ENCODE results near the gene DNAJB12.

The DNAJB12 gene

DNA sequence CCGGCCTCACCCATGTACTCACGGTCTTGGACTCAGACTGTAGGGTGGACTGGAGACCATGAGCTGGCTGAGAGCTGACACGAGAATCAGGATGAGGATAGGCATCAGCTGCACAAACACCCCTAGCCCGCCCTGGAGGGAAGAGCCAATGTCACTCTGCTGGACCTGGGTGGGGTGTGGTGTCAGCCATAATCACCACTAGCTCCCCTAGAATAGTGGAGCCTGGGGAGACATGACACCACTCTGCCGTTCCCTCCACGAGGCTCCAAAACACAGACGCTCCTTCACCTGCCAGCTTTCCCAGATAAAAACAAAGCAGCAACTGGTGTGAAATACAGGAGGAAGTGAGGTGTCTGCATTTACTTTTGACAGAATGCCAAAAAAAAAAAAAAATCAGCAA lies 16.5 kb downstream of the DNAJB12 start:
- no peak overlapping the region for H3K27ac ChIP-seq (ENCODE audit: extremely low read depth, low read depth, low read length)
- H3K36me3 ChIP-seq (ENCODE audit: control insufficient read depth in 2 of 2, insufficient read depth in 1 of 2, low read length in 2 of 2) = peaks cover 21 to 72% of the 10 kb centered on the region in 2 experiments; a peak in 2 of 3 replicates
- peaks cover 11% of the 10 kb centered on the region for H3K4me1 ChIP-seq (ENCODE audit: control insufficient read depth, insufficient read depth, low read length)
- TF ChIP-seq ZNF610 (tag by site-specific recombination; IDR thresholded peaks at IDR 0.05; ENCODE audit: borderline replicate concordance) (no peak), GLI2 (tag by site-specific recombination; IDR thresholded peaks at IDR 0.05; ENCODE audit: borderline replicate concordance, low read depth) (no peak), ZNF626 (tag by site-specific recombination; IDR thresholded peaks at IDR 0.05) (no peak), ZNF184 (tag by site-specific recombination; IDR thresholded peaks at IDR 0.05) (no peak), OSR2 (tag by site-specific recombination; IDR thresholded peaks at IDR 0.05) (no peak), ZNF530 (tag by site-specific recombination; IDR thresholded peaks at IDR 0.05; ENCODE audit: low read depth) (no peak)
- TF ChIP-seq, protein P1, sequence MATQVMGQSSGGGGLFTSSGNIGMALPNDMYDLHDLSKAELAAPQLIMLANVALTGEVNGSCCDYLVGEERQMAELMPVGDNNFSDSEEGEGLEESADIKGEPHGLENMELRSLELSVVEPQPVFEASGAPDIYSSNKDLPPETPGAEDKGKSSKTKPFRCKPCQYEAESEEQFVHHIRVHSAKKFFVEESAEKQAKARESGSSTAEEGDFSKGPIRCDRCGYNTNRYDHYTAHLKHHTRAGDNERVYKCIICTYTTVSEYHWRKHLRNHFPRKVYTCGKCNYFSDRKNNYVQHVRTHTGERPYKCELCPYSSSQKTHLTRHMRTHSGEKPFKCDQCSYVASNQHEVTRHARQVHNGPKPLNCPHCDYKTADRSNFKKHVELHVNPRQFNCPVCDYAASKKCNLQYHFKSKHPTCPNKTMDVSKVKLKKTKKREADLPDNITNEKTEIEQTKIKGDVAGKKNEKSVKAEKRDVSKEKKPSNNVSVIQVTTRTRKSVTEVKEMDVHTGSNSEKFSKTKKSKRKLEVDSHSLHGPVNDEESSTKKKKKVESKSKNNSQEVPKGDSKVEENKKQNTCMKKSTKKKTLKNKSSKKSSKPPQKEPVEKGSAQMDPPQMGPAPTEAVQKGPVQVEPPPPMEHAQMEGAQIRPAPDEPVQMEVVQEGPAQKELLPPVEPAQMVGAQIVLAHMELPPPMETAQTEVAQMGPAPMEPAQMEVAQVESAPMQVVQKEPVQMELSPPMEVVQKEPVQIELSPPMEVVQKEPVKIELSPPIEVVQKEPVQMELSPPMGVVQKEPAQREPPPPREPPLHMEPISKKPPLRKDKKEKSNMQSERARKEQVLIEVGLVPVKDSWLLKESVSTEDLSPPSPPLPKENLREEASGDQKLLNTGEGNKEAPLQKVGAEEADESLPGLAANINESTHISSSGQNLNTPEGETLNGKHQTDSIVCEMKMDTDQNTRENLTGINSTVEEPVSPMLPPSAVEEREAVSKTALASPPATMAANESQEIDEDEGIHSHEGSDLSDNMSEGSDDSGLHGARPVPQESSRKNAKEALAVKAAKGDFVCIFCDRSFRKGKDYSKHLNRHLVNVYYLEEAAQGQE (tag by site-specific recombination; IDR thresholded peaks at IDR 0.05) = no peak
- CTCF ChIA-PET = interaction anchor here (1.0 to 5.3 kb wide), 15 partner anchors 10 to 442 kb away, joined by 3 to 31 read pairs (median 9); no protein-coding TSS in a partner anchor
- H3K4me3 ChIP-seq (ENCODE audit: low read depth, low read length) = no peak overlapping the region
- POLR2A ChIA-PET = interaction anchor here (0.6 kb wide), 1 partner anchor 65 kb away, joined by 3 read pairs; the partner anchor contains the start of gene DDIT4
- no peaks in the 10 kb centered on the region for H3K9me3 ChIP-seq (ENCODE audit: control insufficient read depth, insufficient read depth, low read depth, low read length)

DNA sequence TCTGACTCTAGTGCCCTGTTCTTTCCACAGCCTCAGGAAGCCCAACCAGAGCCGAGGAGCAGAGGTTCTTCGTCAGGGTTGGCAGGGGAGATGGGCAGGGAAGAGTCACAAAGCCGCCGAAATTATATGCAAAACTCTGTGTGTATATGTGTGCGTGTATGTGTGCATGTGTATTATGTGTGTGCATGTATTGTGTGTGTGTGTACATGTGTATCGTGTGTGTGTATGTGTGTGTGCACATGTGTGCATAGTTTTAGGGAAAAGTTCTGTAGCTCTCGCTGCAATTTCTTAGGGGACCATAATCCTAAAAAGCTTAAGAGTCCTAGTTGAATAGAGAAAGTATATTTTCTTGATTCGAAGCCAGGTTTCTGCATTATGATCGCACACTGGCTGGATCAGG lies 17.0 kb downstream of the DNAJB12 start:
- CTCF ChIA-PET = interaction anchor here (1.0 to 5.3 kb wide), 20 partner anchors 10 to 441 kb away, joined by 3 to 31 read pairs (median 6); partner anchors contain the start of gene DNAJB12
- TF ChIP-seq ZNF26 (tag by site-specific recombination; IDR thresholded peaks at IDR 0.05) (no peak), ZSCAN4 (tag by site-specific recombination; IDR thresholded peaks at IDR 0.05) (peak; percentile 91)
- no peak overlapping the region for H3K4me3 ChIP-seq (ENCODE audit: low read depth, low read length)
- no peak overlapping the region for H3K27ac ChIP-seq (ENCODE audit: extremely low read depth, low read depth, low read length)
- peaks cover 11% of the 10 kb centered on the region for H3K4me1 ChIP-seq (ENCODE audit: control insufficient read depth, insufficient read depth, low read length)
- POLR2A ChIA-PET = no interaction called here
- no peaks in the 10 kb centered on the region for H3K9me3 ChIP-seq (ENCODE audit: control insufficient read depth, insufficient read depth, low read depth, low read length)
- H3K36me3 ChIP-seq (ENCODE audit: control insufficient read depth in 2 of 2, insufficient read depth in 1 of 2, low read length in 2 of 2) = peaks cover 21 to 68% of the 10 kb centered on the region in 2 experiments; a peak in 2 of 3 replicates

- H3K4me3 ChIP-seq (ENCODE audit: low read depth, low read length) = no peak overlapping the region
- ChIA-PET POLR2A (interaction anchor here (0.6 kb wide), 2 partner anchors 62 to 64 kb away, joined by 4 to 5 read pairs; partner anchors contain the start of gene DDIT4), CTCF (interaction anchor here (0.6 to 5.3 kb wide), 25 partner anchors 9 to 1028 kb away, joined by 3 to 31 read pairs (median 4); partner anchors contain the start of gene DNAJB12)
- H3K4me1 ChIP-seq (ENCODE audit: control insufficient read depth, insufficient read depth, low read length) = peaks cover 14% of the 10 kb centered on the region
- no peak overlapping the region for H3K27ac ChIP-seq (ENCODE audit: extremely low read depth, low read depth, low read length)
- H3K9me3 ChIP-seq (ENCODE audit: control insufficient read depth, insufficient read depth, low read depth, low read length) = no peaks in the 10 kb centered on the region
- peaks cover 21 to 62% of the 10 kb centered on the region in 2 experiments; a peak in 2 of 3 replicates for H3K36me3 ChIP-seq (ENCODE audit: control insufficient read depth in 2 of 2, insufficient read depth in 1 of 2, low read length in 2 of 2)
- no peak for TF ChIP-seq ZNF121 (tag by site-specific recombination; IDR thresholded peaks at IDR 0.05)
- TF ChIP-seq ZNF600 (tag by site-specific recombination; IDR thresholded peaks at IDR 0.05) = 0 out of 2 replicates have a peak, but pooled peaks have one; percentile 18
- no peak for TF ChIP-seq ZNF623 (tag by site-specific recombination; IDR thresholded peaks at IDR 0.05)
- no peak for TF ChIP-seq ZNF433 (tag by site-specific recombination; IDR thresholded peaks at IDR 0.05; ENCODE audit: low read depth)
- TF ChIP-seq, protein P2, sequence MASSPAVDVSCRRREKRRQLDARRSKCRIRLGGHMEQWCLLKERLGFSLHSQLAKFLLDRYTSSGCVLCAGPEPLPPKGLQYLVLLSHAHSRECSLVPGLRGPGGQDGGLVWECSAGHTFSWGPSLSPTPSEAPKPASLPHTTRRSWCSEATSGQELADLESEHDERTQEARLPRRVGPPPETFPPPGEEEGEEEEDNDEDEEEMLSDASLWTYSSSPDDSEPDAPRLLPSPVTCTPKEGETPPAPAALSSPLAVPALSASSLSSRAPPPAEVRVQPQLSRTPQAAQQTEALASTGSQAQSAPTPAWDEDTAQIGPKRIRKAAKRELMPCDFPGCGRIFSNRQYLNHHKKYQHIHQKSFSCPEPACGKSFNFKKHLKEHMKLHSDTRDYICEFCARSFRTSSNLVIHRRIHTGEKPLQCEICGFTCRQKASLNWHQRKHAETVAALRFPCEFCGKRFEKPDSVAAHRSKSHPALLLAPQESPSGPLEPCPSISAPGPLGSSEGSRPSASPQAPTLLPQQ (tag by site-specific recombination; IDR thresholded peaks at IDR 0.05) = peak; percentile 85
- TF ChIP-seq YY1 (tag by site-specific recombination; IDR thresholded peaks at IDR 0.05) = 0 out of 2 replicates have a peak, but pooled peaks have one; percentile 13
- TF ChIP-seq ZSCAN30 (tag by site-specific recombination; IDR thresholded peaks at IDR 0.05) = peak; percentile 87; the same call in 1 of the 2 replicates
- peak; percentile 87 for TF ChIP-seq ZNF654 (tag by site-specific recombination; IDR thresholded peaks at IDR 0.05; ENCODE audit: low read depth)
- TF ChIP-seq ZBTB17 (tag by site-specific recombination; IDR thresholded peaks at IDR 0.05) = 0 out of 2 replicates have a peak, but pooled peaks have one; percentile 44
- TF ChIP-seq ZNF2 (tag by site-specific recombination; IDR thresholded peaks at IDR 0.05) = peak; percentile 83
- TF ChIP-seq, protein P3, sequence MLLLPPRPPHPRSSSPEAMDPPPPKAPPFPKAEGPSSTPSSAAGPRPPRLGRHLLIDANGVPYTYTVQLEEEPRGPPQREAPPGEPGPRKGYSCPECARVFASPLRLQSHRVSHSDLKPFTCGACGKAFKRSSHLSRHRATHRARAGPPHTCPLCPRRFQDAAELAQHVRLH (tag by site-specific recombination; IDR thresholded peaks at IDR 0.05) = no peak
- no peak for TF ChIP-seq ZNF707 (tag by site-specific recombination; IDR thresholded peaks at IDR 0.05)
These were observed 17.6 kb downstream of the DNAJB12 start for GRCh38 chr10:72337039-72337629.
